Measurements from ENCODE around the gene LAPTM5.

LAPTM5 gene

DNA sequence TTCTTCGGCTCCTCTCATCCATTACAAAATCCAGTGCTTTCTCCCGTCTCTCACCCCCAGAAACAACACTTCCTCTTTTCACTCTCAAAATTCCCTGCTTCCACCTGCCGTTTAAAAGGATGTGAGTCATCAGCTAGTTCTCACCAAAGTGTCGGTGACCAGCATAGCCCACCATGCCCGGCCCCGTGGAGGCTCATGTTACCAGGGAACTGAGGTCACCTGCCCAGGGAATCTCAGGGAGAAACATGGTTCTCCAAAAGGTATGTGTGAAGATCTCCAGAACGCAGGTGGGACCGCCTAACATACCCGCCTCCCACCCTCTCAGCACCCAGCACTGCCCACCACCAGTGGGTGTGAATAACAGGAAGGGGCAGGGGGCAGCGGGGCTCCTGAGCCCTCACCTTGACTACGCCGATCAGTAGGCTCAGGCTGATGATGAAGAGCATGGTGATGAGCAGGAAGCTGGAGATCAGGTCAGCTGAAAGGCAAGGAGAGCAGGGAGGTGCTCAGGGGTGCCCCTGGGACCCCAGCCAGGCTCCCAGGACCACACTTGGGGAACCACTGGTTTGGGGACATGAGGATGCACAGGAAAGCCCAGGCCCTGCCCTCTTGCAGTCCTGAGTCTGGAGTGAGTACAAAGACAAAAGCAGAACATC, 16.2 kb downstream of the LAPTM5 start:
- DNase-seq: no peak

DNA sequence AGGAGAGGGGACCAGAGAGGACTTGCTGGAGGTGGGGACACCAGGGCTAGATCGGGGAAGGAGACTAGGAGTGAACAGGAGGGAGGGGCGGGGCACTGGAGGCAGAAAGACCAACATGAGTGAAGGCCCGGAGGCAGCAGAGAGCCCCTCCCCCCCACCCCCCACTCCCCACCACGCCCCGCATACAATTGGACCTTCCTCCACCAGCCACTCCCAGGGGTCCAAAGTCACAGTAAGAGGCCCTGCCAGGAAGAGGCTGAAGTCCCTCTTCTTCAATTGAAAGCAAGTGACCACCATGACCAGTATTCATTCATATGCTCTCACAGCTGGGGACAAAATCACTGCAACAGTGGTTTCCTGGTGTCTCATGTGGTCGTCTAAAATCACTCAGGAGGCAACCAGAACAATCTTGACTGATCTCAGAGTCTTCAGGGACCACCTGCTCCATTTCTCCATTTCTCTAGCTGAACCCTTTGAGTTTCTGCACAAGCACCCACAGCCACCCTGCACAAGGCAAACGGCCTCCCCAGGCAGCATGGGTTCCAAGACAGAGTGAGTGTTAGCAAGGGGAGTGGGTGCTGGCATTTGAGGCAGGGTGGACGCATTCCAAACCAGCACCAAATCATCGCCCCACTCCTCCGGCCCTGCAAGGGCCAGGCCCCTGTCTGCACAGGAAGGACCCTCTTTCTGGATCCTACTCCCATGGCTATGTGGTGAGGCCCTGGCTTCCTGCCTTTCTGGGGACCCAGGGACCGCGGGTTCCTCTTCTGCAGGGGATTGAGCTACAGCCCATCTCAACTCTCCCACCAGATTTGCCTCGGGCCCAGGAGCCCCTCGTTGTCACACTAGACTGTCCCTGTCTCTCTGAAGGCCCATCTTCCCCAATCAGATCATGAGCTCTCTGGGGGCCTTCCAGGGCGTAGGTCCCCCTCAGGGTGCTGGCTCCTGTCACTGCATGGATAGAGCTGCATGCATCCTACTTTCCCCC, 17.0 kb downstream of the LAPTM5 start:
- DNase-seq: no peak

DNA sequence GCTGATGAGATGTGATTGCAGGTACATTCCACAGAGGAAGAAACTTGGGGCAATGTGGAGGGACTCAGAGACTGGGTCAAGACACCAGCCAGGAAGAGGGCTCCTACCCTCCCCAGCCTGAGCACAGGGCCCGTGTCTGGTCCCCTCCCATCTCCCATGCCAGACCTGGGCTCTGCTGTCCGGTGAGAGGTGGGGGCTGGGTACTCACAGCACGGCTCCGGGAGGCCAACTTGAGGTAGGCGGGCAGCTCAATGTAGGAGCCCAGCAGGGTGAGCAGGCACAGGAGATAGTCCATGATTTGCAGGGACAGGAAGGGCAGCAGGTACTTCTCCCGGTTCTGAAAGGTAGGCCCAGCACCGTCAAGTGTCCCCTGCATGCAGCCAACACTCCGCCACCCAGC, 18.0 kb downstream of the LAPTM5 start:
- DNase-seq: no peak

DNA sequence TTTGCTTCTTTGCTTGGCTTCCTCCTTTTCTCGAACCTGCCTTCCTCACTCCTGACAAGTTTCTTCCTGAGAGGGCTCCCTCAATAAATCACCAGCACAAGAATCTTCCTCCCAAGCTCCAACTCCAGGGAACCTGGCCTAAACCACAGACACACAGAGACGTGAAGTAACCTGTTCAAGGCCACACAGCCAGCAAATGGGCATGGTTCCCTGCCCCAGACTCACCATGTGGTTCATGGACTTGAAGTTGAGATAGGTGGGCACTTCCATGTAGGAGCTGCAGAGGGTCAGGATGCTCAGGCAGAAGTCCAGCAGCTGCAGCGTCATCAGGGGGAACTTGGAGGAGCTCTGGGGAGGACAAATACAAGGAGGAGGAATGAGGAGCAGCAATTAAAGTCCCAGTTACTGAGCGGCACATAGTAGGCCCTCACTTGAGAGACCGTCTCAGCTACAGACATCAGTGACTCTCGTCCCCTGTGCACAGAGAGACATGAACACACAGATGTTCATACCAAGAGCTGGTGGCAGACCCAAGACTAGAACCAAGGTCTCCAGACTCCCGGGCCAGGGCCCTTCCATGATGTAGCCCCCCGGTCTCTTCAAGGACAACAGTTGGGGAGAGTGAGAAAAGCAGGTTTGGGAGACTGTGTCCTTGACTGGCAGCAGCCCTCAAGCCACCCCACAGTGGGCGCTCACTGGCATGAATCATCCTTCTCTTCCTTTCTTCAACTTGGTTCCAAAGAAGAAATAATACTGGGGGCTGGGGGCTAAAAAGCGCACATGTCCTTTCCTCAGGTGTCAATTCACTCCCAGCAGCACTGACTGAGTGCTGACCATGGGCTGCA, 18.6 kb downstream of the LAPTM5 start:
- no peak for DNase-seq

DNA sequence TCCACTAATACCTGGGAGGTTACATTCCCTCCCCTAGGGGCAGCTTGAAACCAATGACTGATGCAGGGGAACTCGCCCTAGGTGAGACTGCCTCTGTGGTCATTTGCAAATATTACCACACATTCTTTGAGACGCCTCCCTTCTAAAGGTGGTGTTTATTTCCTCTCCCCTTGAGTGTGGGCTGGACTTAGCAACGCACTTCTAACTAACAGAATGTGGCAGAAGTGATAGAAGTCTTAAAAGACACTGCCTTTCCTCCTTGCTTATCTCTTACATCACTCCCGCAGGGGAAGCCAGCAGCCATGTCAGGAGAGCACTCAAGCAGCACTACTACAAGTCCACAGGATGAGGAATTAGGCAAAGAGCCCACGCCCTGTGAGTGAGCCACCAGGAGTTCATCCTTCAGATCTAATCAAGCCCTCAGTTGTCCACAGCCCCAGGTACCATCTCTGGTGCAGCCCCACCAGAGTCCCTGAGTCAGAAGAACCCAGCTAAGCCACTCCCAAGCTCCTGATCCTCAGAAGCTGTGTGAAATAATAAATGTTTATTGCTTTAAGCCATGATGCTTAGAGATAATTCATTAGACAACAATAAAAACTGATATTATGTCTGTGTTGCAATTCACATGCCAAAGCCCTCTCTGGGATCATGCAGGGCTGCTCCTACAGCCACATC, 19.4 kb downstream of the LAPTM5 start:
- no peak for DNase-seq

DNA sequence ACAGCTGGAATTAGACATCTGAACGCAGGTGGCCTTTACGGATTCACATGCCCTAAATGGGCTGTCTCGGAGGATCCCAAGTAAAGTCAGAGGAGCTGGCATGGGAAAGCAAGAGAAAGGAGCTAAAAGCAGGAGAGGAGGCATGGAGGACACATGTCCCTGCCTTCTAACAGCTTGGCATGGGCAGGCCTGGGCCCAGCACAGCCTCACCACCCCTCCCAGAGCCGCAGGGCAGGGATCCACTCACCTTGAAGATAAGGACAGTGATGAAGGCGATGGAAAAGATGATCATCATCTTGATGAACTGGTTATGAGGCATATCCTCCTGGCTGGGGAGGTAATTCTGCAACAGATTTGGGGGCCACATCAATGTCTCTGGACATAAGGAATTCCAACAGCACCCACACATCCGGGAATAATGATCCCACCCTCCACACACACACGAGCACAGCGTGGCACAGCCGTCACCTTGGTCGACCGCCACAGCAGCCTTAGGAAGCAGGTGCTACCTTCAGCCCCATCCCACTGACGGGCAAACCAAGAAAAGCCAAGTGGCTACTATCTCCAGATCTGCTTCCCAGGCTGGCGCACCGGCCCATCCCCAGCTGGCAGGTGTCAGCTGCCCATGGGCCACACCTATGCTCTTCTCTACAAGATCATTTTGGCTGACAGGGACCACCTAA, 20.1 kb downstream of the LAPTM5 start:
- DNase-seq: no peak

DNA sequence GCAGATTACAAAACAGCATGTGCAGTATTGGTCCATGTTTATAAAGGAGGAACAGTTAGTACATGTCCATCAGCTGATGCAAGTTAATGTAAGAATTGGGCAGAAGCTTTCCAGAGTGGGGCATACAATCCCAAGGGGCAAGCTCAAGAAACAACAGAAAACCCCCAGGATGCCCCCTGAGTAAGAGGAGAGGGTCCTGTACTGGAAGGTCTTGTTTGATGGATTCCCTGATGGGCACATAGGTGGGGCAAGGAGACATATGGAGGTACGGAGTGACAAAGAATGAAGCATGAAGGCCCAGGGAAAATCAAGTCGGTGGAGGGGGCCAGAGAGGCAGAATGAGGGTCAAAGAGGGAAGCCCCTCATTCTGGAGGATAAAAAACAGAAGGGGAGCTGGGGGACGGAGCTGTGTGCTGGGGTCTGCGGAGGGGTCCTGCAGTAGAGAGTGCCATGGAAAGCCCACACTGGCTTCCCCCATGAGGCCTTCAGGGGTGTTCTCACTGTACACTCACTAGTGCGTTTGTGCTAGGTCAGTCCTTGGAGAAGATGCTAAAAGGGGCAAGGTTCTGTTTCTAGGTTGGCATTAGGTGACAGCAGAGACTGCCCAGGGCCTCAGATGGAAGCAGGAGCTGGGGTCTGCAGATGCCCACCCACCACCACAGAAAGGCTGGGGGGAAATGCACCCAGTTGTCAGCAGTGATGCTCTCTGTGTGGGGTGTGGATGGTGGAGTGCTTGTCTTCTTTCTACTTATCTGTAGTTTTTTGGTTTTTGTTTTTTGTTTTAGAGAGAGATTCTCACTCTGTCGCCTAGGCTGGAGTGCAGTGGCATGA, 21.7 kb downstream of the LAPTM5 start:
- no peak for DNase-seq

DNA sequence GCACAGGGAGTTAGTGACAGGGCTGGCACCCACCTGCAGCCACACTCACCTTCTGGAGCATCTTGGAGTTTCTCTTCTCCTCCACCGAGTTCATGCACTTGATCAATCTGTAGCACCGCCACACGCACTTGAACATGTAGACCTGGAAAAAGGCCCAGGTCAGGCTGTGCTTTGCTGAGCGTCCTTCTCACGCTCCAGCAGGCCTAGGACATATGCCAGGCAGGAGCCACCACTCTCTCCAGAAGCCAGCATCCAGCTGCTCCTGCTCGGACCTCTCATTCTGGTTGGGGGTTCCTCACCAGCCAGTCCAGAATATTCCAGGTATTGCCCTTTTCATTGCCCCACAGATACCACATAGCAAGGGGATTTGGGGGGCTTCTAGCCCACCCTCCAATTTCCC, 22.4 kb downstream of the LAPTM5 start:
- no peak for DNase-seq

DNA sequence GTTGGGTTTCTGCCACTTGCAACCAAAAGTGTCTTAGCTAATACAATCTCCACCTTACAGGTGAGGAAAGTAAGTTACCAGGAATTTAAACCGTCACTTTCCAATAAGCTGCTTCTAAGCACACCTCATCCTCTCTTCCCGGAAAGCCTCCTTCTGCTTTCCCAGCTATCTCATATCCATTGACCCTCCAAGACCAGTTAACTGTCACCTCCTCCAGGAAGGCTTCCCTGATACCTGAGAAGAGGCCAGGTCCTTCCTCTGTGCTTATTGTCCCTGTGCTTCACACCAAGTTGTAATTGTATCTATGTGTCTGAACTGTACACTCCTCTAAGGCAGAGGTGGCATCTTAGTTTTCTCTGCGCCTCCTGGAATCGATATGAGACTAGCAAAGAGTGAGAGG, 23.0 kb downstream of the LAPTM5 start:
- no peak for DNase-seq

DNA sequence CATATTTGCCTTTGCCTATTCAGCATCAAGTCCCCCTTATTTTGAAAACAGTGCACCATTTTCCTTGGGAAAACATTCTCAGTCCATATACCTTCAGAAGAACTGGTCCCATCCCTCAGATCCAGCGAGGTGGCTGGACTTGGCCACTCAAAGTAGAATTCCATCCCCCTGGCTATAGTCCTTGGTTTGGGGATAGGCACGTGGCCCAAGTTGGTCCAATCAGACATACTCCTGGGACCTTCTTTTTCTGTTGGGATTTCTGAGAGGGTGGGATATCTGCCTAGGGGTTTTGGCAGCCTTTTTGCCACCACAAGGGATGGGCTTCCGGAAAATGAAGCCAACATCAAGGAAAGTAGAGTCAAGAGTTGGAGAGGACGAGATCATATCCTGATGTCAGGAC, 23.5 kb downstream of the LAPTM5 start:
- DNase-seq: no peak

DNA sequence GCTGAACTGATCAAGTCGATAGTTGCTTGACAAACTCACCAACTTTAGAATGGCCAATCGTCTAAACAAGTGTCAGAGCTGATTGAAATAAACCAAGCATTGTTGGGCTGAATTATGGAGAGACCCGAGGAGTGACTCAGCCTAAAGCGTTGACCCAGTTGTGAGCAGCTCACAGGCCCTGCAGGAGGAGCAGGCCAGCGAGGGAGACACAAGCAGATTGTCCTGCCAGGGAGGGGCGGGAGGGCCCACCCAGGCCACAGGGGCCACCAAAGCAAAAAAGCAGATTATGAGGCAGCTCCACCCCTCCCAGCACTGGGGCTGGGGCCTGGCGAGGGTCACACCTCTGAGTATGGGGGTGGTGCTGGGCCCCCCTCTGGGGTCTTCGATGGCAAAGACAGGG, 24.1 kb downstream of the LAPTM5 start:
- no peak for DNase-seq

DNA sequence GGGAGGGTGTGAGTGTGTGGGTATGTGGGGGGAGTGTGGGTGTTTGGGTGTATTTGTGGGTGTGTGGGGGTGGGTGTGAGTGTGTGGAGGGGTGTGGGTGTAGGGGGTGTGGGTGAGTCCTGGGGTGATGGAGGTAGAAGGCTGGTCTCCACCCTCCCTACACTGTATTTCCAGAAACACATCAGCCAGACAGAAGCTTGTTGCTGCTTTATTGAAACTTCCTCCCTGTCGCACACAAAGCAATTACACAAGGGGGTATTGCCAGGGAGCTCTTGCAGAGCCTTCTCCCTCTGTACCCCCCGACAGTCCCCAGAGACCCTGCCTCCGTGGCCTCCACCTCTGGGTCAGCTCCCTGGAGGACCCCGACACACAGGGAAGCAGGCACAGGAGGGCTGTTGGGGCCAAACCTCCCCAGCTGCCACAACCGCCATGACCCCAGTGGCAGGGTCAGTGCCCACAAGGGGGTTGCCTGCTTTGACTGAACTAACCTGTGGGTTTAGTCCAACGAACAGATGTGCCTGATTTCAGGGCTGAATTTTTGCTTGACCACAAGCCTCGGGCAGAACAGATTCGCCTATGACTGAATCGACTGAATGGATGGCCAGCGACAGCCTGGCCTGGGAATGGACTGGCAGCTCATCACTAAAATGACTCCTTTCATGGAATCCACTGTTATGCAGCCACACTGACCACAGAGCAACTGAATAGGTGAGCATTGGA, 25.1 kb downstream of the LAPTM5 start:
- no peak for DNase-seq

DNA sequence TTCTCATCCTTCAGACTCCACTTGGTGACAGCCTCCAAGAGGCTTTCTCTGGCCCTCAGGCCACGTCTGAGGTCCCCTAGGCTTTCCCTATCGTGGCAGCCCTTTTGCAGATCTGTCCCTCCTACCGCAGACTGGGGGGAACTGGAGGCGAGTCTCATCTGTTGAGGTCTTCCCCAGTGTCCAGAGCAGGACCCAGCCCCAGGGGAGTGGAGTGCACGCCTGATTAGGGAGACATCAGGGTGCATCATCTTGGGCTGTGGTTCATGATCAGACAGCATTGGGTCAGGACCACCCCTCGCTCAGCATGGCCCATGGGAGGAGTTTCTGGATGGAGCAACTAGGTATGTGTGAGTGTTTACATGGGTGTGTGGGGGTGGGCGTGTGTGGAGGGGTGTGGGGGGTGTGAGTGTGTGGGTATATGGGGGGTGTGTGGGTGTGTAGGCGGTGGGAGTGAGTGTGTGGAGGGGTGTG, 25.7 kb downstream of the LAPTM5 start:
- no peak for DNase-seq

DNA sequence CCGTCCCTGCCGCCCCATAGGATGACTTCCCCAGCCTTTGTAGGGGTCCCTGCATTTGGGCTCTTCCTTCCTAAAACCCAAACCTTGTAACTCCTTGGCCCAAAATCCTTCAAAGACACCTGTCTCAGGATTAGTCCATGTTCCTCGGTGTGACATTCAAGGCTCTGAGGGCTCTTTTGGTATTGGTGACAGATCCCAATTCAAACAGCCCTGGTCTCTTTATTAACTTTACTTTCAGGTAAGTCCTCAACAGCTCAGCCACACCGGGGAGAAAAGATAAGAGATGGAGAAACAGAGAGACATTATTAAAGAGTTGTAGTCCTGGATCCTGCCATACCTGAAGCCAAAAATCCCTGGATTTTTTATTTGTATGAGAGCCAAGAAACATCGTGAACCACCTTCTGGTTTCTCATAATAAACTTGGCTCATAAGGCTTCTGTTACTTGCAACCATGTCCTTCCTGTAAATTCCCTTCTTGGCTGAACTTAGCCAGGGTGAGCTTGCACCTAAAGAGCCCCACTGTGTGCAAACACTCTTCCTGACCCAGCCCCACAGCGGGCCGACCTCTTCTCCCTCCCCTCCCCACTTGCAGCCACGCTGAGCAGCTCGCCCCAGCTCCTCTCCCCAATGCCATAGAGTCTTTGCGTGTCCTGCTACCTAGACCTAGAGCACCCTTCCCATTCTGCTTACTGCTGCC, 26.3 kb downstream of the LAPTM5 start:
- DNase-seq: no peak

DNA sequence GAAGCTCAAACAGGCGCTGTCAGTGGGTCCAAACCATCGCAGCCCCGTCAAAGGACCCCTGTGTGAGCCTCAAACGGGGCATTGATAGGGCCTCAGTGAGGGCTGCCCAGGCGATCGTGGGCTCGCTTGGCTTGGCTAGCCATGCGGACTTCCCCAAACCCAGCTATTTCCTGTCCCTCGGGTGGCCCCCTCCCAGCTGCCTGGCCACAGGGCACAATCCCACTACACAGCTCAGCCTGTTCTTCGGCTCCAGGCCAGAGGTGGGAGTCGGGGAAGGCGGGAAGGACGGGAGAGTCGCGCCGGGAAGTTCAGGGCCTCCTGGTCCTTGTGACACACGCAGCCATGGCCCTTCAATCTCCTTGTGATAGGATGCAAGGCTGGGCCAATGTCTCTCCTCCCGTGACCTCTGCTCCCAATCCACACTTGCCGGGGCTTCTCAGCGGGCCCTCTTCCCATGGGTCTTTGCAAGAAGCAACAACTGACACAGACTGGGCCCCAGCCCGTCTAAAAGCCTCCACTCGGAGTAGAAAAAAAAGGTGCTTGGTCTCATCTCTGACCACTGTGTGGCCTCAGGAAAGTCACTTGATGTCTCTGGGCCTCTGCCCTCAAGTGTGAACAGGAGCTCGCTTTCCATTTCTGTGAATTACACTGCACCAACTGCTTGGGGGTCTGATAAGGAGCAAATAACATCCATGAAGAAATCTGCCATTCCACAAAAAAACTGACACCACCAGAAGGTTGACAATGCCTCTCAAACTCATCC, 27.0 kb downstream of the LAPTM5 start:
- no peak for DNase-seq

DNA sequence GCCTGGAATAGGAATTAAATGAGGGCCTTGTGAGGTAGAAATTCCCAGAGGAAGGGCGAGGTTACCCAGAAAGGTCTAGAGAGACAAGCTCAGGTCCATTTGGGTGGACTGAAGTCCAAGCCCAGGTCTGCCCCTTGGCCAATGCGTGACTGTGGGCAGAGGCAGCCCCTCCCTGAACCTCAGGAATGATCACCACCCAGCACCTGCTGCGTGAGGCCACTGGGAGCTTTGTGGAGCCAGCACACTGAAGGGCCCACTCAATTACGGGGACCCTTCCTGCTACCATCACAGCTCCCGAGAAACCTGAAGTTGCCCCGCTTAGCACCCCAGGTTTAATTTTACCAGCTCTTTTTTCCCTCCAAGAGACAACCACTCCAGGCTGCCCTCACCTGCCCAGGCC, 27.7 kb downstream of the LAPTM5 start:
- DNase-seq: no peak

DNA sequence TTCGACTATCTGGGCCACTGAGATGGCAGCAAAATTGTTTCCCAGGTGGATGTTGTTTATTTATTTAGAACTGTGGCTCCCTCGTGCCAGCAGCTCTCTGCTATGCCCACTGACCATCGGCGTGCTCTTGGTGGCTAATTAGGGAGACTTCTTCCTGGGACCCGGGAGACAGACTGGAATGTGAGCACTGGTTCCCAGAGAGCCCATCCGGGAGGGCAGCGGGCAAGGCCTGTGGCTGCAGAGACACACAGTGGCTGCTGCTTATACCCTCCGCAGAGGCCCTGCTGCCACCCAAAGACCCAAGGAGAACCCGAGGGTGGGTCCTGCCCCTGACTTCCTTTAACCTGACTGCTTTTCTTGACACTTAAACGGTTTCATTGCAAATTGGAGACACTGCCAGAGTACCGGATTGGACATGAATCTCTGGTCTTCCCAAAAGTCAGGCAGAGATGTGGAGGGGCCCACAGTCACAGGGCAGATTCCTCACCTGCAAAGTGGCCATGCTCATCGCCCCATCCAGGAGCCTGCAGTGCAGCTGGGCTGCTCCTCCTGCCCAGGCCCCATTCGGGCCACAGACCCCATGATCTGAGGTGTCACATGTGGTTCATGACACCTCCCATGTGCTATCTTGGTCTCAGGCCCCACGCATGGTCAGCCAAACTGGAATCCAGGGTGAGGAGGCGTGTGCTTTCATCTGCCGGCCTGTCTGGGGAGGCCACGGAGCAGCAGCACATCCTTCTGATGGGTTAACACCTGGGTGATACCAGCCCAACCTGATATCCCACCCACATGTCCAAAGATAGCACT, 28.5 kb downstream of the LAPTM5 start:
- DNase-seq: no peak

DNA sequence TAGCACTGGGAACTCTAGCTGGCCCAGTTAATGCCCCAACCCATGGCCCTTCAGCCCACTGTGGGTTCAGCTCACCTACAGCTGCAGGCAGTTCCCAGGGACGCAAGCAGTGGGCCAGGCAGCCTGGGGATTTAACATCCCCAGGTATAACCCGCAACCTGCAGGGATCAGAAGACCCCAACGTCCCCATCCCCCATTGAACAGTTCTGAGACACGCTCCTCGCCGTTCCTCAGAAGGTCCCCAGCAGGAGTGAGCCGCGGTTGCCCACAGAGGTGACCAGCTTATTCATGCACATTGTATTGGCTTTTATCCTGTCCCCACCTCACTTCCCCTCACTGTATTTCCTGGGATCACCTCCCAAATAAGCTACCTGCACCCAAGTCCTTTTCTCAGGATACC, 29.2 kb downstream of the LAPTM5 start:
- DNase-seq: no peak

All from activated CD4-positive, alpha-beta T cell treated with anti-CD3 and anti-CD28 coated beads, Interleukin-2, amount 50 U/mL, for 16 hours (primary cell).